Stimulated activated CD8-positive, alpha-beta memory T cell treated with anti-CD3 and anti-CD28 coated beads, Interleukin-12 subunit alpha, Interleukin-12 subunit beta, amount 100 ng/mL, for 4 hours (primary cell): ENCODE measurements around the gene PLA2G2A.
"Not testable (repeated sequence)": the region's sequence is repeated elsewhere in the genome, so short reads cannot be mapped to it uniquely, and the experiment has no call there.

Source experiments
- DNase-seq: peaks from one replicate; pipeline ENCODE4 v3.0.0-alpha.2; 2020; ENCODE audit warnings: low read depth

PLA2G2A gene

GRCh38 chr1:19973616-19974015, 5.8 kb downstream of the PLA2G2A start:
- DNase-seq, result no peak

DNA sequence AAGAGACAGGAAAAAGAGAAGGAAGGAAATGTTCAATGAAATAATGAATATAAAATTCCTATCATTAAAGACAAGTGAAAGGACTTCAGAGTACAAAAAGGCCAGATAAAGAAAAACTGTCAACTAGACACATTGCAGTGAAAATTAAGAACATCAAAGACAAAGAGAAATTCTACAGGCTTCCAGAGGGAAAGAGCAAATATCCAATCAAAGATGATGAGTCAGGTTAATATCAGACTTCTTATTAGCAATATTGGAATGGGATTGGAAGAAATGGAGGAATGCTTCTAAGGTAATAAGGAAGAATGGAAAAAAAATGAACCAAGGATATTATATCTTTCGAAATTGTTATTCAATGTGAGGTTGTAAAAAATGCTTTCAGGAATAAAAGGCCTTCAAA, 7.8 kb downstream of the PLA2G2A start:
- DNase-seq, result no peak

- DNase-seq, result no peak
Measured at GRCh38 chr1:19969898-19970660, 9.3 kb downstream of the PLA2G2A start.

DNA sequence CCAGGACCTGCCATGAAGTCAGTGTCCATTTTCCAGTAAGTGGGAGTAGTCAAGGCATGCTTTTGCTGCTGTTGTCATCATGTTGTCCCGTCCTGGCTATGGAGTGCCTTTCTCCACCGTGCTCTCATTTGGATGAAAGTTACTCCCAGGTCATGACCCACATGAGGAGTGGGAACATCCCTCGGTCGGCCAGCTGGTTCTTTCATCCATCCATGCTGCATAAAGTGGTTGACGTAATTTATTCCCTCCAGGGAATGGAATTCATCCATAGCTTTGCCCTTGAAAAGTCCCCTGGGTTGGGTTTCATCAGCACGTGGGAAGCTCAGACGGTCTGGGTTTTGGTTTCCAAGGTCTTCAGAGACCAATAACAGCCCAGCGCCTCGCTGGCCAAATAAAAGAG, 11.6 kb downstream of the PLA2G2A start:
- DNase-seq, result no peak

- DNase-seq, result no peak
Measured at GRCh38 chr1:19964542-19964941, 14.9 kb downstream of the PLA2G2A start.

GRCh38 chr1:19963636-19964035, 15.8 kb downstream of the PLA2G2A start:
- DNase-seq, result no peak

DNA sequence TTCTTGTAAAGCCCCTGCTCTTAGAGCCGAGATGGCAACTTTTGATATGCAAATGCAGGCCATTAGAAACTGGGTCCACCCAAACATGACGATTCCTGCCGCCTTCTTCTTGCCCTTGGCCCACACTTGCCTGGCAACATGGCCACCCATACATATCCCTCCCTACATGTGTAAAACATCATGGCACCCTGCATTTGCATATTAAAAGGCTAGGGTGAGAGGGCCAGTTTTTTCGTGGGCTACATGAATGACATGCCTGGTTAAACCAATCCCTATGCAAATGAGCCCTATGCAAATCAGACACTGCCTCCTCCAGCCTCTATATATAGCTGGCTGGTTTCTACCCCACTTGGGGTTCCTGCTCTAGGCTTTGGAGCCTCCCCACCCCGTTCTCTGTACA, 18.8 kb downstream of the PLA2G2A start:
- DNase-seq, result no peak

DNA sequence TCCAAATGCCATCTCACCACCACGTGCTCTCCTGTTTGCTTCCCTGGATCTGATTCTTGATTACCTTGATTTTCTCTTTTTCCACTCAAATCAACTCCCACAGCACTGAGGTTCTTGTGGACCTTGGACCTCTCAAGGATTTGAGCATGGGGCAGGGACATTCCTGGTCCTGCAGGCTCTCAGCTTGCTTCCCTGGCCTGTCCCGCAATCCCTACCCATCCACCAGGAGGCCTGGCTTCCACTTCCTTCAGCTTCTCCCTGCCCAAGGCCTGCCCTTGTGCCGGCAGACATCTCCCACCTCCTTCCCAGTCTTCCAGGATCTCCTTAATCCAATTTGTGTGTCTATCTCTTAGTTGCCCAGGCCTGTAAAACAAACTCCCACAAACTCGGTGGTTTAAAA, 21.6 kb downstream of the PLA2G2A start:
- no peak for DNase-seq

DNA sequence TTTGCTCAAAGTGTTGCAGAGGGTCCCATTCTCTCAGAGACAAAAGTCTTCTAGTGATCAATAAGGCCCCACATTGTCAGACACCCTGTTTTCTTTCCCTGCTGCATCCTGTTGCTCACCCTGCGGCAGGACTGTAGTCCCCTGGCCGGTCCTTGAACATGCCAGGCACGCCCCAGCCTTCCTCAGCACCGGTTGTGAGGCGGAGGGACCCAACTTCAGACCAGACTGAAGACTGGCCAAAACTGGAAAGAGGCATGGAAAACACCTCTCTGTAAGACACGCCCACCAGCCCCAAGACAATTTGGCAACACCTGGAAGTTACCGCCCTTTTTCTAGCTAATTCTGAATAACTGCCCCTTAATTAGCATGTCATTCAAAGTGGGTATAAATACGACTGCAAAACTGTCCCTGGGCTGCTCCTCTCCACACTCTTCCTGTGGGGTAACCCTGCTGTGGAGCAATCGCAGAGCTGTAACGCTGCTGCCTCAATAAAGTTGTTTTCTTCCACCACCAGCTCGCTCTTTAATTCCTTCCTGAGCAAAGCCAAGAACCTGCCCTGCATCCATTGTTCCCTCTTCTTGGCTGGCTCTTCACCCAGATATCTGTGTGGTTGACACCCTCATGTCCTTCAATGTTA, 23.8 kb downstream of the PLA2G2A start:
- no peak for DNase-seq

- no peak for DNase-seq
Measured at GRCh38 chr1:19954059-19954458, 25.4 kb downstream of the PLA2G2A start.

GRCh38 chr1:19949016-19949415, 30.4 kb downstream of the PLA2G2A start:
- no peak for DNase-seq

GRCh38 chr1:19946971-19947370, 32.4 kb downstream of the PLA2G2A start:
- DNase-seq, result no peak

DNA sequence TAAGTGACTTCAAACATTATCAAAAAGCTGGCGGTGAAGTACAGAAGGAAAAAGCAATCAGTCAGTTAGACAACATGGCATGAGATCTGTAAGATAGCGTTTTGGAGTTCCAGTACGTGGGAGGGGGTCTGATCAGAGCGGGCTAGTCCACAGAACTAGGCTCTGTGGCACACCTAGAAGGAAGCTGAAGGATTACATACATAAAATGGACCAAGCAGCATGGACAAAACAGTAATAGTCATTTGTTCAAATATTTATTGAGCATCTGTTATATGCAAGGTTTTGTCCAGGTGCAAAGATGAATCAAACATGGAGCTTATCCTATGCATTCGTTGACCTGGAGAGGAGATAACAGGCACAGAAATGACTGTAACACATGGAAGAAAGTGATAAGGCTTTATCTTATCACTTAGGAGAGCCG, 33.1 kb downstream of the PLA2G2A start:
- no peak for DNase-seq

DNA sequence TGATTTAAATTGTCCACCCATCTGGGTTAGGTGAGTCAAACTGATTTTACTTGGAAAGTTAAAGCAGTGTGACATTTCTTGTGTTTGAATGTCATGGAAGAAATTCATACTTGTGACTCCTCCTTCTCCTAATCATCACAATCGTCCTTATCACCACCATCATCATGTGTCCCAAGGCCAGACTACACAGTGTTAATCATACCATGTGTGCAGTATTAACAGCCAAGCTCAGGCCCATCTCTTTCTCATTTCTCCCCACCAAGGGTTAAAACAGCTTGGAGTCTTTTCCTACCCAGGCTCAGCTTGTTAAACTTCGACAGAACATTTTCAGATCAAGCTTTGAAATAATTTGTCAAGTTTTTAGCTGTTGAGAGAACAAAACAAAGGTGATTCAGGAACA, 33.5 kb downstream of the PLA2G2A start:
- DNase-seq, result no peak

GRCh38 chr1:19942657-19943056, 36.8 kb downstream of the PLA2G2A start:
- no peak for DNase-seq

DNA sequence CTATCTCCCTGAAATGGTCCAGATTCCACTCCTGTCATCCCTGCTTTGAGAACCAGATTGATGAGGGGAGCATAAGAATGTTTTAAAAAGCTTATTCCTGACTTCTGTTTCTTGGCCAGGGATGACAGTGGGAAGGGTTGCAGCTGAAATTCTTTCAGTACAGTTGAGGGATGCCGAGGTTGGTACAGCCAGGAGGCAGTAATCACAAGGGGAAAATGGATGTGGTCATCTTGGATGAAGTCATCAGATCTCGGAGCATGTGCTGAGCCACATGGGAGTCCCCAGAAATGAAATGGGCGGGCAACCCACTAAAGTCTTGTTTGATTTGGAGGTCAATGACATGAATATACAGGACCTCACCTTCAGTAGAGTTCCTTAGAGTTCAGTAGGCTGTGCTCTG, 37.3 kb downstream of the PLA2G2A start:
- no peak for DNase-seq

GRCh38 chr1:19941206-19941568, 38.2 kb downstream of the PLA2G2A start:
- no peak for DNase-seq

DNA sequence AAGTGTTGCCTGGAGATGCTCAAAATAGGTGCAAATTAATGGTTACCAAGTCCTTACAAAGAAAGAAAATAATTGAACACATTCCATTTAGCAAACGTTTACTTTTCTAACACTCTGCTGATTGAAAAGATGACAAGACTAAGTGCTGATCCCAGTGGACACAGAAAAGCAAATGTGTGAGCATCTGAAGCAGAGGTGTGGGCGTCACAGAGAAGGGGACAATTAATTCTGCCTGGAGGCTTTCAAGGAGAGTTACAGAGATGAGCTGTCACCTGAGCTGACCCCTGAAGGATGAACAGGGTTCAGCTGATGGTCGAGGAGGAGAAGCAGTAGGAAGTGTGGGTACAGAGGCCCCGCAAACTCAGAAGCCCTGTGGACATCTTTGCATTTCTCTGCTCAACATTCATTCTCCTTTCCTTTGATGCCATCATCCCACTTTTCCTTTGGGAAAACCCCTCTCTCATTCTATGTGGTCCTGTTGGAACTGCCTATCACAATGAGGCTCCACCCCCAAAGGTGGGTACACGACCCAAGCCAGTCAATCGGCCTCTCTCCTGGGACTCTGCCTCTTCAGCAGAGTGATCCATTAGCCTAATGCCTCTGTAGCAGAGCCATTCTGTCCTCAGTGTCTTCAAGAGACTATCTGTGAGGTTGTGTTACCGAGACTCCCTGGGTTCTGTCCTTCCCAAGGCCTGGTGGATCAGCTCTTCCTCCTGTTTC, 38.8 kb downstream of the PLA2G2A start:
- DNase-seq, result no peak

DNA sequence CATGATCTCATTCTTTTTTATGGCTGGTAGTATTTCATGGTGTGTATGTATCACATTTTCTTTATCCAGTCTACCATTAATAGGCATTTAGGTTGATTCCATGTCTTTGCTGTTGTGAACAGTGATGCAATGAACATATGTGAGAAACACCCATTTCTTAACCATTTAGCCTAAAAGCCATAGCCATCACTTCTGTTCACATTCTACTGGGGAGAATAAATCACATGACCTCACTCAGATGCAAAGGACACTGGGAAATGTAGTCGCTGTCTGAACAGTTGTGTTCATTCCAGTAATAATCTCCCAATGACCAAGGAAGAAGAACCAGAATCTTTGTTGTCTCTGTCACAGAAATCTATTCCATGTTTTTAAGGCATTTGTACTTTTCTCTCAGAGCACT, 40.9 kb downstream of the PLA2G2A start:
- no peak for DNase-seq

GRCh38 chr1:19936061-19936750, 43.2 kb downstream of the PLA2G2A start:
- no peak for DNase-seq

DNA sequence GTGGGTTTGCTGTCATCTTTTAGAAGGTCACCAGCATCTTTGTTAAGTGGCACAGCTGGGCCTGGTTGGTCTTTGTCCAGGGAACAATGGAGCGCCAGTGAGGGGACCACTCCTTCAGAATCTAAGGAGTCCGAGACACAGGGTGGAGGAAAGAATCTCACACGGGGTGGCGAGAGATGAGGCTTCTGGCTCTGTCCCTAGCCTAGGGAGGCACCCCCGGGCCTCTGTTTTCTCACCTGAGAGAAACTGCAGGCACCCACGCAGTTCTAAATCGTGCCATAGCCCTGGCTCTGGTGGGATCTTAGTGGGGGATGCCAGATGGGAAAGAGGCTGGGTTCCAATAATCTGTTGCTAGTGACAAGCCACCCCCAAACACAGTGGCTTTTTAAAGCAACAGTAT, 45.1 kb downstream of the PLA2G2A start:
- DNase-seq, result no peak

DNA sequence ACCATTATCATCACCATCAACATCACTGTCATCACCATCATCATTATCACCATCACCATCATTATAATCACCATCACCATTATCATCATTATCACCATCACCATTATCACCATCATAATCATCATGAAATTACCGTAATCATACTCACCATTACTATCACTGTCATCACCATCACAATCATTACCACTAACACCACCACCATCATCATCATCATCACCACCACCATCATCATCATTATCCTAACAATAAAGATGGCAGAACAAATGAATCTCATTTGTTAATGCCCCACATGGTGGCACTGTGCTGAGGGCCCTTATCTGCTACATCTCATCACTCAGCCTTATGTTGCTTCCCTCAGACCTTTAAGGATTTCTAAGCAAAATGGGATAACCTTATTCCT, 46.6 kb downstream of the PLA2G2A start:
- no peak for DNase-seq

- not testable (repeated sequence) for DNase-seq
Measured at GRCh38 chr1:19927130-19927421, 52.3 kb downstream of the PLA2G2A start.
